GM21529 (cell line): ENCODE measurements around the gene SLC27A5.
A peak's percentile ranks its signal among the peaks of the same experiment; 100 is the strongest.
"Not testable (repeated sequence)": the region's sequence is repeated elsewhere in the genome, so short reads cannot be mapped to it uniquely, and the experiment has no call there.

ENCODE experiments used
- ATAC-seq: cut with Tn5 transposase; IDR thresholded peaks from one replicate; pipeline ENCODE4 v1.9.1; 2021; ENCODE audit not compliant: unreplicated experiment

Gene SLC27A5

DNA sequence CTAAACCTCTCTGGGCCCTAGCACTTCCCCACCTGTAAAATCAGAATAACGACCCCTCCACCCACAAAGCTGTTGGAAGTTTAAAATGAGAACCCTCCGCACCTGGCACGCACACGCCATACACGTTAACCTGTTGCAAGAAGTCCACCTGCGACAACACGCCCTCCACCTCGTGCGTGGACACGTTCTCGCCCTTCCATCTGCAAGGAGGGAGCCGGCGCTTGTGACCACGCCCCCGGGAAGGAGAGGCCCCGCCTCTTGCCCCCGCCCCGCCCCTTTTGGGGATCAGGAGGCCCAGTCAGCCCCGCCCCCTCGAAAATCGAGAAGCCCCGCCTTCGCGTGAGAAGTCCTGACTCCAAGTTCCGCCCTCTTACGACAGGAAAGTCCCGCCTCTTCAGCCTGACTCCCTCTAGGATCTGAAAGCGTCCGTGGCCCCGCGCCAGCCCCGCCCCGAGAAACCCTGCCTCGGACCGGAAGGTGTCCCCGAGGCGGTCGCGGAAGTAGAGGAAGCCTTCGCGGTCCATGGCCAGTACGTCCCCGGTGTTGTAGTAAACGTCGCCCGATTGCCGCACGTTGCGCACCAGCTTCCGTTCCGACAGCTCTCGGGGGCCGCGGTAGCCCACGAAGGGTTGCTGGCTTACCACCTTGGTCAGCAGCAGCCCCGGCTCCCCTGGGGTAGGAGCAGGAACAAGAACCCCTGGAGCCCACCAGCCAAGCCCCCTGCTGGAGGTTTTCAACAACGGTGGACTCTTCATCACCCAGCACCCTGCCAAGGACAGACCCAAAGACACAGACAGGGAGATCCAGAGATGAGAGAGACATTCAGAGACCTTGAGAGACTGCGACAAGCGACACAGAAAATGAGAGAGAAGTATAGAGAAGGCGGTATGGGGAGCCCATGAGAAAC lies 12.5 kb downstream of the SLC27A5 start:
- peak; percentile 89 for ATAC-seq

DNA sequence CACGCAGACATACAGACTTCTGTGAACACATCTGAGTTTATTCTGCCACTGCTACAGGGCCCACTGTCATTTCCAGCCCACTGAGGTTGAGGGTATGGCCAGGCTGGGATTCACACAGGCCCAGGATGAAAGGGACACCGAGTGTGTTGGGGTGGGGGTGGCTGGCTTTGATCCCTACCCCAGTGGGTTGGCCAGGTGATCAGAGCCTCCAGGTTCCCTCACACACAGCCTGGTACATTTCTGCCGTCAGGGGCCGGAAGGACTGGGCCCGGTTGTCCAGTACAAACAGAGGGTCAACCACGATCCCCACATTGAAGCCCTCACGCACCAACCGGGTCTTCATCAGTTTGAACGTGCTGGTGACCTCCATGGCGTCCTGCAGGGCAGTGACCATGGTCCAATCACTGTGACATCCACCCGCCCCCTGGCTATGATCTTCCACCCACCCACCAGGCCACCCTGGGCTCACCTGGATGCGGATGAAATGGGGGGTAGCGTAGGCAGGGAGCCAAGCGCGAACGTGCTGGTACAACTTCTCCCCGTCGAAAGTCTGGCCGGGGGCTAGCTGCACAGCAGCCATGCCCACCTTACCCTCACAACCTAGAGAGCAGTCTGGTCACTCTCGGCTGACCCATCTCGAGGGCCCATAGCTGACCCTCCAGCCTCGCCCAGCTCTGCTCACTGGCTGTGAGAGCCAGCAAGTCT lies 13.3 kb downstream of the SLC27A5 start:
- ATAC-seq, result no peak

DNA sequence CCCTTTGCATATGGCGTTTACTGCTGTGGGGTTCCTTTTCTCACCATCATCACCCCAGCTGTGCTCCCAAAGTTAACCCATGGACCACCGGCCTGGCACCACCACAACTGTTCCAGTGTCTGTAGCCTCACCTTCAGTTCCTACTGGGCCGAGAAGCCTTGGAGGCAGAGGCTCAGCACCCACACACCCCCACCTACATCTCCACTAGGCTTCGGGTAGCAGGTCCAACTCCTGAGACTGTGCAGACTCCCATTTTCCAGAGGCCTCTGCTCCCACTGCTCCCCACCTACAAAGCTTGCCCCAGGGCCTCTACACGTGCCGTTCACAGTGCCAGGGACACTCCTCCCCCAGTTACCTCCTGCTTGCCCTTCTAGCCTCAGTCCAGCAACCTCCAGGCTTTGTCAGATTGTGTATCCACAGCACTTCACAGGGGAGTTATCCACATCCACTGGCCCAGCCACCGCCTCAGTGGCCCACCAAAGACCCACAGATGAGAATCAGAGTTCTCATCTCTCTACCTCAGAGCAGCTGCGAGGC lies 14.1 kb downstream of the SLC27A5 start:
- ATAC-seq, result no peak

DNA sequence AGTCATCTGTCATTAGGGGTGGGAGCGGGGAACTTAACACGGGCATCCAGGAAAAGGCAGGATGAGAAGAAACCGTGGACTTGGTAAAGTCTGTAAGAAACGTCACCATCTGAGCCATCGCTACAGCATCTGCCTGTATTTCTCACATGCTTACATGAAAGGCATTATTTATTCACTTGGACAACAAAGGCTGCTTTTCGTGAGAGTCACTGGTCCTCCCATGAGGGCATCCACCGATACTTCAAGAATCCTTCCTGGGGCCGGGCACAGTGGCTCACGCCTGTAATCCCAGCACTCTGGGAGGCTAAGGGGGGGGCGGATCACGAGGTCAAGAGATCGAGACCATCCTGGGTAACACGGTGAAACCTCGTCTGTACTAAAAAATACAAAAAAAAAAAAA lies 19.5 kb downstream of the SLC27A5 start:
- ATAC-seq, result no peak

DNA sequence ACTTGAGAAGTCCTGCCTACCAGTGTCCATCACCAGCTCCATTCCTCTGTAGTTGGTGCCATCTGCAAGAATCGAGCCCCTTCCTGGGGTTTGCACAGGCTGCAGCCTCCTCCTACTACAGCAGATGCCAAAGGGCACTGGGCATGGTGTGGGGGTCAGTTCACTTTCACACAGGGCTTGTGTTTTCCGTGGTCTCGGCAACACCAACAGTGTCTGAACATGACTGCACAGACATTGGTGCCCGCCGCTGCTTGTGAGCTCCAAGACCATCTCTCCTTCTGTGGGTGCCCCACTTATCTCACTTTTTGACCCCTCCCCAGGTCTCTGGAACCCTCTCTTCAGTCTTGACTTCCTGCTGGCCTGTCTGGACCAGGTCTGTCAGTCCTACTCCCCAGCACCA lies 20.4 kb downstream of the SLC27A5 start:
- no peak for ATAC-seq

DNA sequence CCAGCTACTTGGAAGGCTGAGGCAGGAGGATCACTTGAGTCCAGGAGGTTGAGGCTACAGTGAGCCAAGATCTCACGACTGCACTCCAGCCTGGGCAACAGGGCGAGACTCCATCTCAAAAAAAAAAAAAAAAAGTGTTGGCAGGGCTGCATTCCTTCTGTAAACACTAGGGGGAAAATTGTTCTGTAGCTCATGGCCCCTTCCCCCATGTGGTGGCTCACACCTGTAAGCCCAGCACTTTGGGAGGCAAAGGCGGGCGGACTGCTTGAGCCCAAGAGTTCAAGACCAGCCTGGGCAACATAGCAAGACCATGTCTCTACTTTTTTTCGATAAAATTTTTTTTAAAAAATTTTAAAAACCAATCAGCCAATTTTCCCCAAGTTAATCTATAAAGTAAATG lies 27.4 kb downstream of the SLC27A5 start:
- not testable (repeated sequence) for ATAC-seq

DNA sequence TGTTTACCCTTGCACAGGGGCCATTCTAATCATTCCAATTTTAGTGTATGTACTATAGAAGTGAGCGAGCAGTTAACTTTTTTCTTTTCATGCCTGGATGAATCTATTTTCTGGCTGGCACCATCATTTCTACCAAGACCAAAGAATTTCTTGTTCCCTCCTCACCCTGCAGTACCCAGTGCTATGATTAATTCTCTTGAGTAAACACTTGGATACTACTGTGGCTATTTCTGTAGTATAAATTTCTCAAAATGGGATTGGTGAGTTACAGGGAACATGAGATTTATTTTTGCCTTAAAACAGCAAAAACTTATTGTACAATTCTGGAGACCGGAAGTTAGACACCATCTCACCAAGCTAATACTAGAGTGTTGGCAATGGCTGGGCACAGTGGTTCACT lies 28.0 kb downstream of the SLC27A5 start:
- no peak for ATAC-seq

DNA sequence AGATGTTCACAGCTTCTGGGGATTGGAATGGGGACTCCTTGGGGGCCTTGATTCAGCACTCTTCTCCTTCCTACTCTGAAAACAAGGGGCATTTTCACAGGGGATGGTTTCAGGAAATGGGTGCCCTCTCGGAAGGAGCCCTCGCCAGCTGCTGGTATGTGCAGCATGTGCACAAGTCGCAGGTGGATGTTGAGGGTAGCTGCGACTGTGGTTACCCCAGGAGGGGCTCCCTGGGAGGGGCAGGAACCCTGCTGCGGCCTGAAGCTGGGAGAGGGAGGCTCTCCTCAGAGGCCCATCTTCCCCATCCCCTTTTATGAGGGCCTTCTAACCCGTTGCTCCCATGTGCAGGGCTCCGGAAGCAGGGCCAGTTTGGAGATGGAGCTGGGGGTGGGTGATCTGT lies 29.4 kb downstream of the SLC27A5 start:
- ATAC-seq, result no peak

DNA sequence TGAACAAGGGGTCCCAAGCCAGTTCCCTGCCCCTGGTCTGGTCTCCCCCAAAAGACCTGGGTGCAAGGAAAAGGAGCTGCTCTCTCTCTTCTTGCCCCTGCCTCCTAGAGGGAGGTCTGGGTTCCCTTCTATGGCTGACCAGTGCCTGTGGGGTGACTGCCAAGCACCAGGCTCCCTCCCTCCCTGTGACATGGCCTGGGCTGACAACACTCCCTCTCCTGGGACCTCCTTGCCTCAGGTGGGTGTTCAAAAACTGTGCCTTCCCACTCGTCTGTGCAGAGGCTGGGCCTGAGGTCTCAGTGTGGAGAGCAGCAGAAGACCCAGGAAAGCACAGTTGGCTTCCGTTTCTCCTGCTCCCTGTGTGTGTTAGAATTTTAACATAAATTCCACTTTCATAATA lies 31.0 kb downstream of the SLC27A5 start:
- no peak for ATAC-seq

DNA sequence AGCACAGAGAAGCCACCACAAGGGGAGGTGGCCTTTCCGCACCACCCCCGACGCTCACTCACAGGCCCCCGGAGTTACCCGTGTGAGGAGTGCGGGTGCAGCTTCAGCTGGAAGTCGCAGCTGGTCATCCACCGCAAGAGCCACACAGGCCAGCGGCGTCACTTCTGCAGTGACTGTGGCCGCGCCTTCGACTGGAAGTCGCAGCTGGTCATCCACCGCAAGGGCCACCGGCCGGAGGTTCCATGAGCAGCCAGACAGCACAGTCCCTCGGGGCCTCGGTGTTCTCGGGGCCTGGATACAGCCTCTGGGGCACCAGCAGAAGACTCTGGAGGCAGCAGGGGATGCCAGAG lies 31.3 kb downstream of the SLC27A5 start:
- no peak for ATAC-seq

DNA sequence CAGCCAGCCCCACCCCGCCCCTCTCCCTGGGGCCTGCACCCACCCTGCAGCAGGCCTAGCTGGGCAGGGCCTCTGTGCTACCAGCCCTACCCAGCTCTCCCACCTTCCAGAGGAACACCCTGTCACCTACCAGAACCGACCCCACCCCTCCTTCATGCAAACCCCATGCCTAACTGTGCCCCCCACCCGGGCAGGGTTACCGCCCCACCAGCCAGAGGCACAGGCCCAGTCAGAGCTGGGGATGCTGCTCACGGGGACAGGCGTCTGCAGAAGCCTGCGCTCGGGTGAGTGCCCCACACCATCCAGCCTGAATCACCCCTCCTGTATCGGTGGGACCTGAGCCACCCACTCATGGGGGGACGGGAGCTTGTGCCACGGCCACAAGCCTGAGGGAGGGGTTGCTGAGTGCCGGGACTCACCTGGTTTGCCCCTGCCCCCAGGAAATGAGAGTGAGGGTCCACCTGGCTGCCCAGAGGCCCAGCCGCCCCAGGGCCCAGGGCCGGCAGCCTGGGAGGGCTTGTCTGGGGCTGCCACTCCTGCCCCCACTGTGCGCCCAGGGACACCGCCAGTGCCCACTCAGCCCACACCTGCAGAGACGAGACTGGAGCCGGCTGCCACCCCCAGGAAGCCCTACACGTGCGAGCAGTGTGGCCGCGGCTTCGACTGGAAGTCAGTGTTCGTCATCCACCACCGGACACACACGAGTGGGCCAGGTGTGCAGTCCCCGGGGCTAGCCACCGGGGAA lies 31.9 kb downstream of the SLC27A5 start:
- no peak for ATAC-seq

DNA sequence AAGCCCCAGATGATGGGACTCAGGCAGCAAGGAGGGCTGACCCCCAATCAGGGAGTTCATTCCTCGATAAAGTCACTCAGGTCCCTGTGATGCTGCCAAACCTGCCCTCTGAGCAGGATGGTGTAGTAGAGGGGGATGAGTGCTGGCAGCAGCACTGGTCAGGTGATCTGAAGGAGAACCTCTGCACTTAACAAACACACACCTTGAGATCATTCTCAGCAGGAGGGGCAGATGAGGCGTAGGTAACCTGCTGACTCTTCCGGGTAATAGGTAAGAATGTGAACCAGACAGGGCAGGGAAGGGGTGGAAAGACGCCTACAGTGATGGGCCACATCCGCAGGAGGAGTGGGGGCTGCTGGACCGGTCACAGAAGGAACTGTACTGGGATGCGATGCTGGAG lies 32.5 kb downstream of the SLC27A5 start:
- ATAC-seq, result no peak

DNA sequence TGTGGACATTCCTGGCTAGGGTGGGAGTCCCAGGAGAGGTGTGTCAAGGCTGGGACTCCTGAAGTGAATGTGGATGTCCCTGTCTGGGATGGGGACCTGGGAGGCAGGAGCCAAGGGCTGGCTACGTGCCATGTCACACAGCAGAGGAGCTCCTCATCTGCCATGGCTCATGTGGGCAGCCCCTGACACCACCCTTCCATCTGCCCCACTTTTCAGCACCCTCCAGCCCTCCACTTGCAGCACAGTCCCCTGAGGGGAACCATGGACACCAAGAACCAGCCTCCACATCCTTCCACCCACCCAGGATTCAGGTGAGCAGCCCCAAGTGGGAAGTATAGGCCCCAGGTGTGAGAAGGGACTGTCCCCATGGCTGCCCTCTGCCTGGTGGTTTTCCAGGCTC lies 33.9 kb downstream of the SLC27A5 start:
- no peak for ATAC-seq

DNA sequence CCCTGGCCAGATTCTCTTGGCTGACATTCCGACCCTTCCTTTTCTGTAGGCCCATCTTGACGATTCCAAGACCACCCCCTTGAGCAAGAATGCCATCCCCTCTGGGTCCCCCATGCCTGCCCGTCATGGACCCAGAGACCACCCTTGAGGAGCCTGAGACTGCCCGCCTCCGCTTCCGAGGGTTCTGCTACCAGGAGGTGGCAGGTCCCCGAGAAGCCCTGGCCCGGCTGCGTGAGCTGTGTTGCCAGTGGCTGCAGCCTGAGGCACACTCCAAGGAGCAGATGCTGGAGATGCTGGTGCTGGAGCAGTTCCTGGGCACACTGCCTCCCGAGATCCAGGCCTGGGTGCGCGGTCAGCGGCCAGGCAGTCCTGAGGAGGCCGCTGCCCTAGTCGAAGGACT lies 34.7 kb downstream of the SLC27A5 start:
- no peak for ATAC-seq

DNA sequence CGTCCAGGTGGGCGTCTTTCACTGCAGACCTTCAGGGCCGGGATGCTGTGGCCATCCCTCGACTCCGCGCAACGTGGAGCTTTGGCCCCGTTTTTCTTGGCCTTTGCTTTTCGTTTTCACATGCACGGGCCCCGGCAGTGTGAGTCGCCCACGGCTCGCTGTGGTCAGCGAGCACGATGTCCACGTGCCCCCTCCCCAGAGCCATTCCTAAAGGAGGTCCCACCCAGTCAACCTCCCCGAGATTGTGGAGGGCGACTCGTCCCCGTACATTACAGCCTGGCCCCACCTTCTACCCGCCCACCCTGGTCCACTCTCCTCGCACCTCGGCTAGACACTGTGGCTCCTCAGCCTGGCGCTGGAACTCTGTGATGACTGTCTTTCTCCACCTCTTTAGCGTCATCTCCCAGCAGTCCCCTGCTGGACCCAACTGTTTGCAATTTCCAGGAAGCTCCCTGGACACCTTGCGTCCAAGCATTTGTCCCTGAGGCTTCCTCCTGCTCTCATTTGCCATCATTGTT lies 35.2 kb downstream of the SLC27A5 start:
- no peak for ATAC-seq

DNA sequence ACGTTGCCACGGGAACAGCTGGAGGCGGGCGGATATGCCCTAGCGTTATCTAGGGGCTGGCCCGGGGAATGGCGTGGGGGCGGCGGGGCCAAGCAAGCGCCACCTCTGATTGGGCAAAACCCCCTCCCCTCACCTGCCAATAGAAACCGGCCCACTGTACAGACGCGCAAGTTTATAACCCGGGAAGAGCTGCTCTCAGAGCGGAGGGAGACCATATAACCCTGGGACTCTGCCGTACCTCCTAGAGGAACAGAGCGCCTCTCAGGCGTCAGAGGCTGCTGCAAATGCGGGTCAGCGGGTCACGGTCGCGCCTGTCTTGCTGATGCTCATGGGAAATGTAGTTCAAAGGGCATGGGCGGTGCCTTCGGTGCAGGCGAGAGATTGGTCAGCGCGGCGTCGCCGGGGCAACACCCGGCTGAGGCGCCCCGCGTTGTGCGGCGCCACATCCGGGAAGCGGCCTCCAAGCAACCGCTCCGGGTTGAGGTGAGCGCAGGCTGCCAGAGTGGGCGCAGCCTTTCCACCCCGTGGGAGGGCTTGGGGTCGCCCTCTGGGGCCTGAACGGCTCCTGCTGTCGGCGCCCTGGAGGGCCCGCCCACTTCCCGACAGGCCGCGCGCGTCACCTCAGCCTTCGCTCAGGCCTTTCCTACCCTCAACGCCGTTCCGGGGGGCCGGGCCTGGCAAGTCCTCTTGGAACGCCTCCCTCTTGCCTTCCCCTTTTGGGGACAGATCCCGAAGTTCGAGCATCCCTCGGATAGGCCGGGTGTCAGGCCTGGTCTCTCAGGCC lies 35.9 kb downstream of the SLC27A5 start, which contains the start of gene ZNF446:
TSS of gene ZNF446 (plus strand) at position 639 of the 784 bp plus-strand sequence. CDS start 867 bp downstream, outside the sequence.
- peak; percentile 81 for ATAC-seq

DNA sequence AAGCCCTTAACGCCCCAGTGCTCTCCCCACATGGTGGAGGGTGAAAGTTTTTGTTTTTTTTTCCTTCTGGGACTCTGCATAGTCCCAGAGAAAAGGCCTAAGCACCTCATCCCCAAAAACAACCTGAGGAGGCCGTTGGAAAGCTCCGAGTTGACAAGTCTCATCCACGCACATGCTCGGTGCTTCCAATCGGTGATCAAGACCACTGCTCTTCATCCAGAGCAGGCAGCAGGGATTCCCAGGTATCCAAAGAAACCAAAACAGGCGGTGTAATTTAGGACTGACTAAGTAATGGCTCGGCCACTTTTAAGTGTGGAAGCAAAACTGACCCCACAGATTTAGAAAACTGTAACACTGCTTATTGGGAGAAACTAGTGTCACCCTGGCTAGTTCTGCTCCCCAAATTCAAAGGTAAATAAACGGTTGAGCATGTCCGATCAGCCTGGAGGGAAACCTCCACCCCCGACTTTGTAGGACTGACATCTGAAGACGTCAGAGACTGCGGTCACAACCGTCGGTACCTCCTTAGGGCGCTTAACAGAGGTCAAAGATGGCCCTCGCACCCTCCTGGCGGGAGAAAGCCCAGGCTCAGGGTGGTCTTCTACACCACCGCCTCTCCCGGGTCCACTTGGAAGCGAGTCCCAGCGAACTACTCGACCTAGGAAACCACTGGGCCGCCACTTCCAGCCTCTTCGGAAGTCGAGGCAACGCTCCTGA lies 36.6 kb downstream of the SLC27A5 start:
- ATAC-seq, result peak; percentile 5

DNA sequence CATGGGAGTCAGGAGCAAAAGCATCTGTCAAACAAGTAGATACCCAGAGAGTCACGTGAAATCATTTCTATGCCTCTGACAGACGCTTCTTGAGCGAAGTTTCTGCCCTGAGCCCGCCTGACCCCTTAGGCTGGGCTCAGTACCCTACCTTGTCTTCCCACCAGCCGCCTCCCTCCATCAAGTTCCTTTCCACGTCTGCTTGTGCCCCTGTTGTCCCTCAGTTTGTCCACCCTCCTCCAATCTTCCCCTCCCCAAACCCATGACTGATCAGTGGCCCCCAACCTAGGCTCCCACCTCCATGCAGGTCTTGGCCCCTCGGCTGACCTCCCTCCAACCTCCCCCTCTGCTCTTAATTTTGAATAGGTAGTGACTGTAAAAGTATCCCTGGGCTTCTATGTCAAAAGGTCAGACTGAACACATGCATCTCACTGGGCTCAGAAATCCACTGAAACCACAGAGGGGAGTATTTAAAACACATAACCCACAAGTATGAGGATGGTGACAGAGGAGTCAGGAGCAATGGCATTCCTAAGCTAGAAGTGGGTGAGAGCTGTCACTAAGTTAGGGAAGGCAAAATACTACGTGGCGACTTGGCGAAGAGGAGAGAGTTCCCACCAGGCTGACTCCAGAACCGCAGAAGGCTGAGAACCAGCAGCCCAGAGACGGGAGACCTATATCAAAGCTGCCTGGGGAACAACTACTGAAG lies 37.3 kb downstream of the SLC27A5 start:
- no peak for ATAC-seq

DNA sequence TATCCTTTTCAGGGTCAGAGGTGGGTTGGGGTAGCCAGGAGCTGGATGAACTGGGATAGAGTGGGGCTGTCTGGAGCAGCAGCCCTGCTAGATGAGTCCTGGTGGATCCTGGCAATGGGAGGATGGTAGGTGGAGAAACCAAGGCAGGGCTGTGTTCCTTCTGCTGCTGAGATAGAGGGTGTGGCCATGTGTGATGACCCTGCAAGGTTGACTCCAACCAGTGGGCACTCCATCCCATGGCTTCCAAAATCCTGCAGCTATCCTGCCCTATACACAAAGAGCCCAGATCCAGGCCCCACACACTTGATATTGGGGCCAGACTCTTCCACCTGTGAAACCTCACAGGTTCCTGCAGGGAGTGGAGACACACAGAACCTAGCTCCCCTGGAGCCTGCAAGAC lies 38.0 kb downstream of the SLC27A5 start:
- ATAC-seq, result no peak
